GM12891 (cell line): ENCODE data around the gene CCDC194.

Experiments
- POLR2A ChIP-seq: IDR thresholded peaks from 2 replicates; pipeline ENCODE4 v1.6.1; 2011; ENCODE audit warnings: low read depth, low read length, control low read depth
- TAF1 ChIP-seq: IDR thresholded peaks from 2 replicates; pipeline ENCODE4 v1.6.1; 2011; ENCODE audit warnings: low read depth, low read length, control low read depth

DNA sequence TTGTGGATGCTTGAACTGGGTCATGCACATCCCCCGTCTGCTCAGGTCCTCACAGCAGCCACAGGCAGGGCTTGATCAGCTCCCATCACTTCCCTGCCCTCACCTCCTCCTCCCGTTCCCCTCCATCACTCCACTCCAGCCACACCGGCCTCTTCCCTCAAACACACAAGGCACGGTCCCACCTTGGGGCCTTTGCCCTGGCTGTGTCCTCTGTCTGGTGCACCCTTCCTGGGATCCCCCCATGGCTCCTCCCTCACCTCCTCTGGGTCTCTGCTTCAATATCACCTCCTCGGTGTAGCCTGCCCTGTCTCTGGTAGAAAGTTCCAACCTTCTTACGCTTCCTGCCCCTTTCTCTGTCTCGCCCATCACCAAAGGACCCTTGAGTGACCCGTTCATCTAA lies 40.6 kb downstream of the CCDC194 start:
- TF ChIP-seq POLR2A (no peak), TAF1 (no peak)
